Measurements from ENCODE around the gene KIAA1671.

The KIAA1671 gene

GRCh38 chr22:25182131-25183110, 229.9 kb downstream of the KIAA1671 start:
- peaks cover 5% of the 10 kb centered on the region for H3K36me3 ChIP-seq (ENCODE audit: control insufficient read depth, low read depth, low read length)
- H3K9me3 ChIP-seq (ENCODE audit: control insufficient read depth, low read depth, low read length) = no peaks in the 10 kb centered on the region
- H3K4me1 ChIP-seq (ENCODE audit: control insufficient read depth, low read depth, low read length) = no peaks in the 10 kb centered on the region
- H3K27me3 ChIP-seq (ENCODE audit: control insufficient read depth, insufficient read depth, low read length) = no peaks in the 10 kb centered on the region
- H3K9ac ChIP-seq (ENCODE audit: low read length) = no peak overlapping the region
- no peak overlapping the region for H3K27ac ChIP-seq (ENCODE audit: low read length)
- H3K4me3 ChIP-seq (ENCODE audit: low read length) = no peak overlapping the region

GRCh38 chr22:25183949-25184619, 231.6 kb downstream of the KIAA1671 start:
- Histone ChIP-seq H3K4me1 (ENCODE audit: control insufficient read depth, low read depth, low read length) (no peaks in the 10 kb centered on the region), H3K36me3 (ENCODE audit: control insufficient read depth, low read depth, low read length) (peaks cover 5% of the 10 kb centered on the region), H3K4me3 (ENCODE audit: low read length) (no peak overlapping the region), H3K27ac (ENCODE audit: low read length) (no peak overlapping the region), H3K9me3 (ENCODE audit: control insufficient read depth, low read depth, low read length) (no peaks in the 10 kb centered on the region), H3K9ac (ENCODE audit: low read length) (no peak overlapping the region), H3K27me3 (ENCODE audit: control insufficient read depth, insufficient read depth, low read length) (no peaks in the 10 kb centered on the region)

GRCh38 chr22:25186140-25186539, 233.6 kb downstream of the KIAA1671 start:
- no peaks in the 10 kb centered on the region for H3K9me3 ChIP-seq (ENCODE audit: control insufficient read depth, low read depth, low read length)
- H3K27me3 ChIP-seq (ENCODE audit: control insufficient read depth, insufficient read depth, low read length) = no peaks in the 10 kb centered on the region
- H3K36me3 ChIP-seq (ENCODE audit: control insufficient read depth, low read depth, low read length) = peaks cover 5% of the 10 kb centered on the region
- H3K27ac ChIP-seq (ENCODE audit: low read length) = no peak overlapping the region
- no peak overlapping the region for H3K9ac ChIP-seq (ENCODE audit: low read length)
- H3K4me3 ChIP-seq (ENCODE audit: low read length) = no peak overlapping the region
- H3K4me1 ChIP-seq (ENCODE audit: control insufficient read depth, low read depth, low read length) = no peaks in the 10 kb centered on the region

GRCh38 chr22:25187469-25187868, 235.0 kb downstream of the KIAA1671 start:
- no peaks in the 10 kb centered on the region for H3K9me3 ChIP-seq (ENCODE audit: control insufficient read depth, low read depth, low read length)
- no peak overlapping the region for H3K4me3 ChIP-seq (ENCODE audit: low read length)
- H3K27ac ChIP-seq (ENCODE audit: low read length) = no peak overlapping the region
- peaks cover 5% of the 10 kb centered on the region for H3K36me3 ChIP-seq (ENCODE audit: control insufficient read depth, low read depth, low read length)
- H3K27me3 ChIP-seq (ENCODE audit: control insufficient read depth, insufficient read depth, low read length) = no peaks in the 10 kb centered on the region
- no peaks in the 10 kb centered on the region for H3K4me1 ChIP-seq (ENCODE audit: control insufficient read depth, low read depth, low read length)
- H3K9ac ChIP-seq (ENCODE audit: low read length) = no peak overlapping the region

GRCh38 chr22:25192406-25192805, 239.9 kb downstream of the KIAA1671 start:
- Histone ChIP-seq H3K9me3 (ENCODE audit: control insufficient read depth, low read depth, low read length) (no peaks in the 10 kb centered on the region), H3K9ac (ENCODE audit: low read length) (no peak overlapping the region), H3K36me3 (ENCODE audit: control insufficient read depth, low read depth, low read length) (no peaks in the 10 kb centered on the region), H3K4me3 (ENCODE audit: low read length) (no peak overlapping the region), H3K27ac (ENCODE audit: low read length) (no peak overlapping the region), H3K27me3 (ENCODE audit: control insufficient read depth, insufficient read depth, low read length) (no peaks in the 10 kb centered on the region), H3K4me1 (ENCODE audit: control insufficient read depth, low read depth, low read length) (no peaks in the 10 kb centered on the region)

- no peaks in the 10 kb centered on the region for H3K9me3 ChIP-seq (ENCODE audit: control insufficient read depth, low read depth, low read length)
- H3K27ac ChIP-seq (ENCODE audit: low read length) = no peak overlapping the region
- H3K4me1 ChIP-seq (ENCODE audit: control insufficient read depth, low read depth, low read length) = no peaks in the 10 kb centered on the region
- no peaks in the 10 kb centered on the region for H3K36me3 ChIP-seq (ENCODE audit: control insufficient read depth, low read depth, low read length)
- no peak overlapping the region for H3K4me3 ChIP-seq (ENCODE audit: low read length)
- no peak overlapping the region for H3K9ac ChIP-seq (ENCODE audit: low read length)
- H3K27me3 ChIP-seq (ENCODE audit: control insufficient read depth, insufficient read depth, low read length) = no peaks in the 10 kb centered on the region
Observed at GRCh38 chr22:25193130-25193529, 240.6 kb downstream of the KIAA1671 start.

- no peak overlapping the region for H3K27ac ChIP-seq (ENCODE audit: low read length)
- no peak overlapping the region for H3K4me3 ChIP-seq (ENCODE audit: low read length)
Observed at GRCh38 chr22:25193548-25193947, 241.0 kb downstream of the KIAA1671 start.

GRCh38 chr22:25196326-25196725, 243.8 kb downstream of the KIAA1671 start:
- Histone ChIP-seq H3K27ac (ENCODE audit: low read length) (no peak overlapping the region), H3K9ac (ENCODE audit: low read length) (no peak overlapping the region), H3K27me3 (ENCODE audit: control insufficient read depth, insufficient read depth, low read length) (no peaks in the 10 kb centered on the region), H3K4me1 (ENCODE audit: control insufficient read depth, low read depth, low read length) (no peaks in the 10 kb centered on the region), H3K9me3 (ENCODE audit: control insufficient read depth, low read depth, low read length) (no peaks in the 10 kb centered on the region), H3K36me3 (ENCODE audit: control insufficient read depth, low read depth, low read length) (no peaks in the 10 kb centered on the region), H3K4me3 (ENCODE audit: low read length) (no peak overlapping the region)

More at GRCh38 chr22:25193548-25193947, 241.0 kb downstream of the KIAA1671 start:
- no peaks in the 10 kb centered on the region for H3K27me3 ChIP-seq (ENCODE audit: control insufficient read depth, insufficient read depth, low read length)
- H3K9me3 ChIP-seq (ENCODE audit: control insufficient read depth, low read depth, low read length) = no peaks in the 10 kb centered on the region
- no peak overlapping the region for H3K9ac ChIP-seq (ENCODE audit: low read length)
- H3K36me3 ChIP-seq (ENCODE audit: control insufficient read depth, low read depth, low read length) = no peaks in the 10 kb centered on the region
- no peaks in the 10 kb centered on the region for H3K4me1 ChIP-seq (ENCODE audit: control insufficient read depth, low read depth, low read length)

GRCh38 chr22:25197340-25197739, 244.8 kb downstream of the KIAA1671 start:
- no peak overlapping the region for H3K4me3 ChIP-seq (ENCODE audit: low read length)
- H3K36me3 ChIP-seq (ENCODE audit: control insufficient read depth, low read depth, low read length) = no peaks in the 10 kb centered on the region
- H3K9ac ChIP-seq (ENCODE audit: low read length) = no peak overlapping the region

GRCh38 chr22:25199731-25200520, 247.4 kb downstream of the KIAA1671 start, which contains the start of gene CRYBB3:
Gene CRYBB3 (plus strand): TSS chr22:25199858. CDS start chr22:25201397, 1,539 bp downstream.
- Histone ChIP-seq H3K27ac (ENCODE audit: low read length) (no peak within 1 kb of the TSS), H3K4me3 (ENCODE audit: low read length) (no peak within 1 kb of the TSS), H3K4me1 (ENCODE audit: control insufficient read depth, low read depth, low read length) (no peaks in the 10 kb centered on the region), H3K27me3 (ENCODE audit: control insufficient read depth, insufficient read depth, low read length) (no peaks in the 10 kb centered on the region), H3K9ac (ENCODE audit: low read length) (no peak within 1 kb of the TSS), H3K36me3 (ENCODE audit: control insufficient read depth, low read depth, low read length) (no peaks in the 10 kb centered on the region), H3K9me3 (ENCODE audit: control insufficient read depth, low read depth, low read length) (no peaks in the 10 kb centered on the region)

More at GRCh38 chr22:25197340-25197739, 244.8 kb downstream of the KIAA1671 start:
- Histone ChIP-seq H3K4me1 (ENCODE audit: control insufficient read depth, low read depth, low read length) (no peaks in the 10 kb centered on the region), H3K27me3 (ENCODE audit: control insufficient read depth, insufficient read depth, low read length) (no peaks in the 10 kb centered on the region), H3K9me3 (ENCODE audit: control insufficient read depth, low read depth, low read length) (no peaks in the 10 kb centered on the region), H3K27ac (ENCODE audit: low read length) (no peak overlapping the region)

GRCh38 chr22:25200967-25201366, 248.5 kb downstream of the KIAA1671 start:
- H3K27ac ChIP-seq (ENCODE audit: low read length) = no peak overlapping the region
- no peaks in the 10 kb centered on the region for H3K9me3 ChIP-seq (ENCODE audit: control insufficient read depth, low read depth, low read length)
- no peaks in the 10 kb centered on the region for H3K27me3 ChIP-seq (ENCODE audit: control insufficient read depth, insufficient read depth, low read length)
- H3K4me3 ChIP-seq (ENCODE audit: low read length) = no peak overlapping the region
- H3K9ac ChIP-seq (ENCODE audit: low read length) = no peak overlapping the region
- no peaks in the 10 kb centered on the region for H3K4me1 ChIP-seq (ENCODE audit: control insufficient read depth, low read depth, low read length)
- no peaks in the 10 kb centered on the region for H3K36me3 ChIP-seq (ENCODE audit: control insufficient read depth, low read depth, low read length)
